DMS153 treated with DMSO at 0.1 percent for 48 hours (cell line): Measurements from ENCODE around the gene VPS18.

Experiments used
- DNase-seq: peaks from one replicate; lab custom pipeline; 2025; ENCODE audit not compliant: unreplicated experiment; lab: John Stamatoyannopoulos, UW

The VPS18 gene

GRCh38 chr15:40932649-40933516 is 38.6 kb downstream of the VPS18 start:
- peak; percentile 33 for DNase-seq

GRCh38 chr15:40933517-40933902 is 39.3 kb downstream of the VPS18 start:
- DNase-seq = no peak

- DNase-seq = no peak
These were observed 40.2 kb downstream of the VPS18 start for GRCh38 chr15:40934457-40934856.

DNA sequence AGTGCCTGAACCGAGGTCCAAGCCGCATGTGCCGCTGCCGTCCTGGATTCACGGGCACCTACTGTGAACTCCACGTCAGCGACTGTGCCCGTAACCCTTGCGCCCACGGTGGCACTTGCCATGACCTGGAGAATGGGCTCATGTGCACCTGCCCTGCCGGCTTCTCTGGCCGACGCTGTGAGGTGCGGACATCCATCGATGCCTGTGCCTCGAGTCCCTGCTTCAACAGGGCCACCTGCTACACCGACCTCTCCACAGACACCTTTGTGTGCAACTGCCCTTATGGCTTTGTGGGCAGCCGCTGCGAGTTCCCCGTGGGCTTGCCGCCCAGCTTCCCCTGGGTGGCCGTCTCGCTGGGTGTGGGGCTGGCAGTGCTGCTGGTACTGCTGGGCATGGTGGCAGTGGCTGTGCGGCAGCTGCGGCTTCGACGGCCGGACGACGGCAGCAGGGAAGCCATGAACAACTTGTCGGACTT is 42.0 kb downstream of the VPS18 start:
- DNase-seq = no peak

GRCh38 chr15:40936709-40937666 is 42.7 kb downstream of the VPS18 start:
- no peak for DNase-seq

DNA sequence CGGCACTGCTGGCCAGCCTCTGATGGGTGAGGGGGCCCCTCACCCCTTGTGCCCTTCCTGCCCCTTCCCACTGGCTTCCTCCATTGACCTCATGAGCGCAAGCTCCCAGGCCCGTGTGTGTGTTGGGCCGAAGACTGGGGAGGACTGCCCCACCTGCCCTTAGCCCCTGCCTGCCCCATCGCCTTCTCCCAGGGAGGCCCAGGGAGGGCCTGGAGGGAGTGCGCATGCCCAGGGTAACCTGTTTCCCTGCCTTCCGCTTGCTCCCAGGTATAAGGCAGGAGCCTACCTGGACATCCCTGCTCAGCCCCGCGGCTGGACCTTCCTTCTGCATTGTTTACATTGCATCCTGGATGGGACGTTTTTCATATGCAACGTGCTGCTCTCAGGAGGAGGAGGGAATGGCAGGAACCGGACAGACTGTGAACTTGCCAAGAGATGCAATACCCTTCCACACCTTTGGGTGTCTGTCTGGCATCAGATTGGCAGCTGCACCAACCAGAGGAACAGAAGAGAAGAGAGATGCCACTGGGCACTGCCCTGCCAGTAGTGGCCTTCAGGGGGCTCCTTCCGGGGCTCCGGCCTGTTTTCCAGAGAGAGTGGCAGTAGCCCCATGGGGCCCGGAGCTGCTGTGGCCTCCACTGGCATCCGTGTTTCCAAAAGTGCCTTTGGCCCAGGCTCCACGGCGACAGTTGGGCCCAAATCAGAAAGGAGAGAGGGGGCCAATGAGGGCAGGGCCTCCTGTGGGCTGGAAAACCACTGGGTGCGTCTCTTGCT is 43.7 kb downstream of the VPS18 start:
- no peak for DNase-seq

DNA sequence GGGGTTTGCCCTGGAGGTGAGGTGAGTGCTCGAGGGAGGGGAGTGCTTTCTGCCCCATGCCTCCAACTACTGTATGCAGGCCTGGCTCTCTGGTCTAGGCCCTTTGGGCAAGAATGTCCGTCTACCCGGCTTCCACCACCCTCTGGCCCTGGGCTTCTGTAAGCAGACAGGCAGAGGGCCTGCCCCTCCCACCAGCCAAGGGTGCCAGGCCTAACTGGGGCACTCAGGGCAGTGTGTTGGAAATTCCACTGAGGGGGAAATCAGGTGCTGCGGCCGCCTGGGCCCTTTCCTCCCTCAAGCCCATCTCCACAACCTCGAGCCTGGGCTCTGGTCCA is 44.3 kb downstream of the VPS18 start:
- DNase-seq = no peak

GRCh38 chr15:40940296-40940801 is 46.1 kb downstream of the VPS18 start:
- no peak for DNase-seq

GRCh38 chr15:40941068-40941527 is 46.8 kb downstream of the VPS18 start:
- DNase-seq = no peak

GRCh38 chr15:40941528-40942336 is 47.5 kb downstream of the VPS18 start:
- DNase-seq = no peak

GRCh38 chr15:40942337-40942854 is 48.1 kb downstream of the VPS18 start:
- DNase-seq = no peak

GRCh38 chr15:40942878-40943277 is 48.6 kb downstream of the VPS18 start:
- no peak for DNase-seq

DNA sequence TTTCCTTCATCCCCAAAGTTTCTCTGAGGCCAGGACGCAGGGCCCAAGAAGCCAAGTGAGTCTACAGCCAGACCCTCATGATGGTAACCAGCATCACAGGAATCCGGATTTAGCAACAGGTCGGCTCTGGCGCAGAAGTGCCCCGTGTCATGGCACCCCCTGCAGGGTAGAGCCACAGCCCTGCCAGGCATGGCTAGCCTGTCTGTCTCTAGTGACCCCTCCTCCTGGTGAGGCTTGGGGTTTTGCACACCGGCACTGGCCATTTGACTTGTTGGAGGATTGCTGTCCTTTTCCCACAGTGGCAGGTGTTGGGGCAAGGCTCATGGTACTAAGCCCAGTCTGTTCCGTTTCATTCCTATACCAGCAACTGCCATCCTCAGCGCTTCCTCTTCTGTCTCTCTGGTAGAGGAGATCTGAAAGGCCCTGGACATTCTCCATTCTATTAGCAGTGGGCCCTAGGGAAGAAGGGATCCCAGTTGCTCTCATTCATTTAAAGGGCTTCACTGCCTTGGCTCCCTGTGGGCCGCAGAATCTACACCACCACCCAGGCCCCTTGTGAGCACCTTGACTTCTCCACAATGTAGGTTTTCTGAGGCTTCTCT is 49.6 kb downstream of the VPS18 start:
- DNase-seq = no peak

- no peak for DNase-seq
These were observed 50.5 kb downstream of the VPS18 start for GRCh38 chr15:40944510-40945296.

GRCh38 chr15:40948706-40949473 is 54.6 kb downstream of the VPS18 start:
- DNase-seq = no peak

GRCh38 chr15:40949756-40950207 is 55.5 kb downstream of the VPS18 start:
- no peak for DNase-seq

GRCh38 chr15:40951764-40952163 is 57.5 kb downstream of the VPS18 start:
- no peak for DNase-seq
